OCI-LY1 (cell line): ENCODE results near the gene ADIG.

Experiments used
- H2AFZ ChIP-seq: fragments of 200-600 bp; sonication (generic), shearing (Covaris generic); 2 replicates; pipeline ENCODE4 v1.6.0; 2014; ENCODE audit warnings: antibody characterized with exemption, mild to moderate bottlenecking, low read length
- H3F3A ChIP-seq: fragments of 200-600 bp; sonication (generic), shearing (Covaris generic); 2 replicates; pipeline ENCODE4 v1.6.0; 2014; ENCODE audit warnings: mild to moderate bottlenecking, antibody characterized with exemption, low read length, moderate library complexity; ENCODE audit not compliant: insufficient read depth
- H3K27ac ChIP-seq: fragments of 200-600 bp; sonication (generic); 2 replicates; pipeline ENCODE4 v1.5.1; 2014; ENCODE audit warnings: low read length, mixed run types, mild to moderate bottlenecking, low read depth; ENCODE audit not compliant: poor library complexity, severe bottlenecking
- H3K27me3 ChIP-seq: fragments of 200-600 bp; sonication (generic); 2 replicates; pipeline ENCODE4 v1.6.0; 2014; ENCODE audit warnings: antibody characterized with exemption, mild to moderate bottlenecking, low read length, moderate library complexity; ENCODE audit not compliant: insufficient read depth
- H3K36me3 ChIP-seq: fragments of 200-600 bp; sonication (generic); 2 replicates; pipeline ENCODE4 v1.6.1; 2014; ENCODE audit warnings: mild to moderate bottlenecking, antibody characterized with exemption, low read length, moderate library complexity, mixed read lengths; ENCODE audit not compliant: insufficient read depth
- H3K4me1 ChIP-seq: fragments of 200-600 bp; sonication (generic); 2 replicates; pipeline ENCODE4 v1.5.1; 2014; ENCODE audit warnings: mild to moderate bottlenecking, low read length, moderate library complexity; ENCODE audit not compliant: insufficient read depth, severe bottlenecking
- H3K4me2 ChIP-seq: fragments of 200-600 bp; sonication (generic), shearing (Covaris generic); 2 replicates; pipeline ENCODE4 v1.6.1; 2014; ENCODE audit warnings: low read length
- H3K4me3 ChIP-seq: fragments of 200-600 bp; sonication (generic); 2 replicates; pipeline ENCODE4 v1.5.1; 2014; ENCODE audit warnings: low read length, low read depth, mild to moderate bottlenecking, mixed read lengths; ENCODE audit not compliant: poor library complexity, severe bottlenecking
- H3K79me2 ChIP-seq: fragments of 200-600 bp; shearing (Covaris generic); 2 replicates; pipeline ENCODE4 v1.6.1; 2016; ENCODE audit warnings: mixed run types, low read length, mixed read lengths; ENCODE audit not compliant: insufficient read depth
- H3K9ac ChIP-seq: fragments of 200-600 bp; sonication (generic), shearing (Covaris generic); 2 replicates; pipeline ENCODE4 v1.6.1; 2014; ENCODE audit warnings: mild to moderate bottlenecking, low read length, mixed read lengths
- H3K9me2 ChIP-seq: fragments of 200-600 bp; sonication (generic), shearing (Covaris generic); 2 replicates; pipeline ENCODE4 v1.6.1; 2014; ENCODE audit warnings: low read depth, mild to moderate bottlenecking, low read length, mixed read lengths
- H3K9me3 ChIP-seq: fragments of 200-600 bp; shearing (Covaris generic); 2 replicates; pipeline ENCODE4 v1.6.1; 2014; ENCODE audit warnings: low read length, mixed read lengths
- H4K20me1 ChIP-seq: fragments of 200-600 bp; sonication (generic), shearing (Covaris generic); 2 replicates; pipeline ENCODE4 v1.6.0; 2016; ENCODE audit warnings: mild to moderate bottlenecking, low read length; ENCODE audit not compliant: insufficient read depth
- CTCF ChIP-seq: fragments of 200-600 bp; sonication (generic), shearing (Covaris generic); IDR thresholded peaks from 2 replicates; pipeline ENCODE4 v1.5.1; 2017; ENCODE audit warnings: mild to moderate bottlenecking, antibody characterized with exemption, low read length, moderate library complexity, mixed read lengths
- EZH2 ChIP-seq: fragments of 200-600 bp; sonication (generic), shearing (Covaris generic); IDR thresholded peaks from 2 replicates; pipeline ENCODE4 v1.8.0; 2017; ENCODE audit warnings: borderline replicate concordance, mixed run types, mild to moderate bottlenecking, antibody characterized with exemption, low read length, moderate library complexity, mixed read lengths

ADIG gene

GRCh38 chr20:38607351-38607750, 26.4 kb downstream of the ADIG start:
- no peaks in the 10 kb centered on the region for H3F3A ChIP-seq
- H3K27me3 ChIP-seq = no peaks in the 10 kb centered on the region; the same call in none of the 2 replicates
- H2AFZ ChIP-seq = no peak overlapping the region
- no peaks in the 10 kb centered on the region for H3K36me3 ChIP-seq
- no peaks in the 10 kb centered on the region for H3K4me1 ChIP-seq
- no peak overlapping the region for H3K4me2 ChIP-seq
- no peaks in the 10 kb centered on the region for H3K9me2 ChIP-seq
- H3K9me3 ChIP-seq = no peaks in the 10 kb centered on the region
- H3K9ac ChIP-seq = no peak overlapping the region
- no peak for TF ChIP-seq CTCF
- no peak for TF ChIP-seq EZH2
- H3K4me3 ChIP-seq = no peak overlapping the region
- no peaks in the 10 kb centered on the region for H4K20me1 ChIP-seq
- H3K27ac ChIP-seq = no peak overlapping the region
- no peaks in the 10 kb centered on the region for H3K79me2 ChIP-seq

GRCh38 chr20:38608188-38608587, 27.2 kb downstream of the ADIG start:
- peaks cover under 1% of the 10 kb centered on the region for H3K27me3 ChIP-seq
- no peaks in the 10 kb centered on the region for H4K20me1 ChIP-seq
- H3K4me1 ChIP-seq = no peaks in the 10 kb centered on the region
- TF ChIP-seq CTCF = no peak
- TF ChIP-seq EZH2 = no peak
- H3K9me3 ChIP-seq = no peaks in the 10 kb centered on the region
- H3K27ac ChIP-seq = no peak overlapping the region
- no peaks in the 10 kb centered on the region for H3F3A ChIP-seq
- no peaks in the 10 kb centered on the region for H3K9me2 ChIP-seq
- H2AFZ ChIP-seq = no peak overlapping the region
- H3K79me2 ChIP-seq = no peaks in the 10 kb centered on the region
- no peak overlapping the region for H3K9ac ChIP-seq
- no peak overlapping the region for H3K4me2 ChIP-seq
- no peaks in the 10 kb centered on the region for H3K36me3 ChIP-seq
- H3K4me3 ChIP-seq = no peak overlapping the region

- Histone ChIP-seq H3K27me3 (peaks cover 3% of the 10 kb centered on the region; the same call in 1 of the 2 replicates), H3K4me1 (no peaks in the 10 kb centered on the region), H3K9me2 (no peaks in the 10 kb centered on the region), H3K9ac (no peak overlapping the region), H3K4me2 (no peak overlapping the region), H3K9me3 (no peaks in the 10 kb centered on the region), H3K27ac (no peak overlapping the region), H3K4me3 (no peak overlapping the region), H3K79me2 (no peaks in the 10 kb centered on the region), H4K20me1 (no peaks in the 10 kb centered on the region), H3F3A (no peaks in the 10 kb centered on the region), H2AFZ (no peak overlapping the region), H3K36me3 (no peaks in the 10 kb centered on the region)
- TF ChIP-seq CTCF (no peak), EZH2 (no peak)
Measured at GRCh38 chr20:38609815-38610214, 28.8 kb downstream of the ADIG start.
